K562 (cell line): Measurements from ENCODE around the gene MCL1.

ENCODE experiments used
- CTCF ChIP-seq, 3 experiments: IDR thresholded peaks in 2 of 3; conservative IDR thresholded peaks in 1 of 3; 2 replicates each; pipeline ENCODE4 v1.5.1; 2011 to 2012; ENCODE audit warnings: low read length in 3 of 3, mild to moderate bottlenecking in 3 of 3, control low read depth in 2 of 3, improper control_type of control experiment in 1 of 3, inconsistent platforms in 1 of 3, low read depth in 1 of 3, mixed read lengths in 1 of 3, moderate library complexity in 1 of 3; ENCODE audit not compliant: insufficient read depth in 2 of 3
- EP300 ChIP-seq: IDR thresholded peaks from 2 replicates; pipeline ENCODE4 v1.6.1; 2012; ENCODE audit warnings: low read length, improper control_type of control experiment
- ETS1 ChIP-seq: conservative IDR thresholded peaks from 2 replicates; pipeline ENCODE4 v1.6.1; 2011; ENCODE audit warnings: low read depth, mild to moderate bottlenecking, low read length; ENCODE audit not compliant: control insufficient read depth
- FOS ChIP-seq: IDR thresholded peaks from 3 replicates; pipeline ENCODE4 v1.6.1; 2011; ENCODE audit not compliant: insufficient read length; ENCODE audit errors: extremely low read depth
- ILK ChIP-seq: fragments of 450-650 bp; IDR thresholded peaks from 2 replicates; pipeline ENCODE4 v1.6.1; 2016; ENCODE audit warnings: missing genetic modification characterization, low read depth, mild to moderate bottlenecking, missing compliant biosample characterization, moderate library complexity, borderline replicate concordance
- POLR2A ChIP-seq: fragments of 450-650 bp; conservative IDR thresholded peaks from 2 replicates; pipeline ENCODE4 v1.6.1; 2016
- SRSF9 ChIP-seq: fragments of 200-400 bp; formaldehyde crosslinking; IDR thresholded peaks from 2 replicates; pipeline ENCODE4 v1.6.1; 2017; ENCODE audit warnings: low read depth, low read length, borderline replicate concordance
- ZKSCAN1 ChIP-seq: fragments of 150-350 bp; IDR thresholded peaks from 2 replicates; pipeline ENCODE4 v1.6.1; 2016; ENCODE audit warnings: low read depth, low read length
- ZNF174 ChIP-seq: fragments of 250-450 bp; sonication (Bioruptor Pico); IDR thresholded peaks from 2 replicates; pipeline ENCODE4 v1.4.0; 2020; ENCODE audit warnings: mild to moderate bottlenecking
- ZNF507 ChIP-seq: conservative IDR thresholded peaks from 2 replicates; pipeline ENCODE4 v1.6.1; 2017; ENCODE audit warnings: missing genetic modification characterization, missing compliant biosample characterization
- TF ChIP-seq, protein P1 (sequence below): fragments of 450-650 bp; IDR thresholded peaks from 2 replicates; pipeline ENCODE4 v1.6.1; 2016; ENCODE audit warnings: missing biosample characterization, missing genetic modification characterization

DNA sequence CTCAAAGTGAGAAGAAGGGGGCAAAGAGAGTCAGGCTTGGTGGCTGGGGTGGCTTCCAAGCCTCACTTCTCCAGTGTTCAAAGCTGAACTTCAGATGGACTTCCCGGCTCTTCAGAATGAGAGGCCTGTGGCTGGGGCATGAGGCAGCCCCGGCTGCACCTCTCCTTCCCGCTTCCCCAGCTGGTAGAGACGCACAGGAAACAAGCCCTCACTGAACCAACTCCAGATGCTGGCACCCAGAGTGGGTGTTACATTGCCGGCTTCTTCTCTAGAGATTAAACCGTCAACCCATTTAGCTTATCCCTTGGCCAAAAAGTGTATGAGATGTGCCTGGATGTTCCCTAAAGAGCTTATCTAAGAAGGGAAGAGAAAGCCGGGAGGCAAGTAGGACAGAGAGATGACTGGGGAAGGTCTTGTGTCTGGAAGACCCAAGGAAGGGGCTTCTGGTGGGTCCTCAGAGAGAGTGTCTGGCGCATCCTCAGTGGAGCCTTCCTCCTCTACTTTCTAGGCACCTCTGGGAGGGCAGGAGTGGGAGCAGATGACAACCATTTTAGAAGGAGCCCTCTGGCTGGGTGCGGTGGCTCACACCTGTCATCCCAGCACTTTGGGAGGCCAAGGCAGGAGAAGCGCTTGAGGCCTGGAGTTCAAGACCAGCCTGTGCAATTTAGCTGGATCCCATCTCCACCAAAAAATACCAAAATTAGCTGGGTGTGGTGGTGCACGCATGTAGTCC lies 28.2 kb downstream of the MCL1 start:
- TF ChIP-seq ILK (tag) (no peak), FOS (no peak), ETS1 (no peak), ZNF507 (no peak), POLR2A (no peak), EP300 (no peak), ZNF174 (CRISPR knock-in tag) (no peak), ZKSCAN1 (no peak), CTCF (IDR thresholded peaks at IDR 0.05 in 2 of 3, conservative IDR thresholded peaks at IDR 0.05 in 1 of 3; ENCODE audit: insufficient read depth in 2 of 3, low read depth in 1 of 3, low read length in 3 of 3) (no peak), SRSF9 (no peak)
- TF ChIP-seq, protein P1, sequence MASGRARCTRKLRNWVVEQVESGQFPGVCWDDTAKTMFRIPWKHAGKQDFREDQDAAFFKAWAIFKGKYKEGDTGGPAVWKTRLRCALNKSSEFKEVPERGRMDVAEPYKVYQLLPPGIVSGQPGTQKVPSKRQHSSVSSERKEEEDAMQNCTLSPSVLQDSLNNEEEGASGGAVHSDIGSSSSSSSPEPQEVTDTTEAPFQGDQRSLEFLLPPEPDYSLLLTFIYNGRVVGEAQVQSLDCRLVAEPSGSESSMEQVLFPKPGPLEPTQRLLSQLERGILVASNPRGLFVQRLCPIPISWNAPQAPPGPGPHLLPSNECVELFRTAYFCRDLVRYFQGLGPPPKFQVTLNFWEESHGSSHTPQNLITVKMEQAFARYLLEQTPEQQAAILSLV (tag), result no peak
